ENCODE data around the gene TBCA. TPM values are rescaled to one million over a fixed set of nuclear protein-coding genes. Genes with fewer than 3 reads are reported as not detected.

Gene TBCA
- total and polyA plus RNA-seq, 9 of the 15 experiments (the other 6 are each of a cell fraction or from before 2014, with no cell fraction given), result 164 to 661 (median 334) TPM

DNA sequence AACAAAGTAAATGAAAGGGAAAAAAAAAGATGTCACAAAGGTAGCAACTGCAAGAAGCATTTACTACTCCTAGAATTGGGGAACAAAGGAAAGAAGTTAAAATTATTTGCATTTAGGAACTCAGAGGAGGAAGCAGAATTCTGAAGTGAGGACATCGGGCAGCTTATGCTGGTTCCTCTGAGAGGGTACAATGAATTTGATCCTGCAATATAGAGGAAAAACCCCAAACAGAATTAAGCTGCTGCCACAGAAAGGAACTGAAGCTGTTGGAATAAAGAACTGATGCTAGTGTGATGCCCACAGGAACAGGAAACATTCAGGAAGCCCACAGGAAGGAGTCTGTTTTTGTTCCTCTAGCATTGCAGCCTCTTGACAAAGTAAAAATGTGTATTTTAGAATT is 22.3 kb upstream of the TBCA start:
- H3K4me3 ChIP-seq, result no peak overlapping the region
- intact Hi-C loops (cut with micrococcal nuclease), result no loop called here
- H3K79me2 ChIP-seq (ENCODE audit: control insufficient read depth, insufficient read depth, low read length), result no peaks in the 10 kb centered on the region
- no peak overlapping the region for H3K27ac ChIP-seq (ENCODE audit: extremely low read depth, low read depth, low read length)
- BruUV-seq (replicated peaks), result no TSS peak
- TF ChIP-seq, protein P1, sequence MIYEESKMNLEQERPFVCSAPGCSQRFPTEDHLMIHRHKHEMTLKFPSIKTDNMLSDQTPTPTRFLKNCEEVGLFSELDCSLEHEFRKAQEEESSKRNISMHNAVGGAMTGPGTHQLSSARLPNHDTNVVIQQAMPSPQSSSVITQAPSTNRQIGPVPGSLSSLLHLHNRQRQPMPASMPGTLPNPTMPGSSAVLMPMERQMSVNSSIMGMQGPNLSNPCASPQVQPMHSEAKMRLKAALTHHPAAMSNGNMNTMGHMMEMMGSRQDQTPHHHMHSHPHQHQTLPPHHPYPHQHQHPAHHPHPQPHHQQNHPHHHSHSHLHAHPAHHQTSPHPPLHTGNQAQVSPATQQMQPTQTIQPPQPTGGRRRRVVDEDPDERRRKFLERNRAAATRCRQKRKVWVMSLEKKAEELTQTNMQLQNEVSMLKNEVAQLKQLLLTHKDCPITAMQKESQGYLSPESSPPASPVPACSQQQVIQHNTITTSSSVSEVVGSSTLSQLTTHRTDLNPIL (CRISPR knock-in tag; IDR thresholded peaks at IDR 0.05), result no peak
- no peak for TF ChIP-seq SAFB2 (IDR thresholded peaks at IDR 0.05; ENCODE audit: borderline replicate concordance, low read depth, low read length, severe bottlenecking)
- no peak for TF ChIP-seq FOXK1 (CRISPR knock-in tag; IDR thresholded peaks at IDR 0.05; ENCODE audit: borderline replicate concordance)
- no peak for TF ChIP-seq U2AF2 (optimal IDR thresholded peaks at IDR 0.05; ENCODE audit: low read depth, low read length)
- TF ChIP-seq, protein P2, sequence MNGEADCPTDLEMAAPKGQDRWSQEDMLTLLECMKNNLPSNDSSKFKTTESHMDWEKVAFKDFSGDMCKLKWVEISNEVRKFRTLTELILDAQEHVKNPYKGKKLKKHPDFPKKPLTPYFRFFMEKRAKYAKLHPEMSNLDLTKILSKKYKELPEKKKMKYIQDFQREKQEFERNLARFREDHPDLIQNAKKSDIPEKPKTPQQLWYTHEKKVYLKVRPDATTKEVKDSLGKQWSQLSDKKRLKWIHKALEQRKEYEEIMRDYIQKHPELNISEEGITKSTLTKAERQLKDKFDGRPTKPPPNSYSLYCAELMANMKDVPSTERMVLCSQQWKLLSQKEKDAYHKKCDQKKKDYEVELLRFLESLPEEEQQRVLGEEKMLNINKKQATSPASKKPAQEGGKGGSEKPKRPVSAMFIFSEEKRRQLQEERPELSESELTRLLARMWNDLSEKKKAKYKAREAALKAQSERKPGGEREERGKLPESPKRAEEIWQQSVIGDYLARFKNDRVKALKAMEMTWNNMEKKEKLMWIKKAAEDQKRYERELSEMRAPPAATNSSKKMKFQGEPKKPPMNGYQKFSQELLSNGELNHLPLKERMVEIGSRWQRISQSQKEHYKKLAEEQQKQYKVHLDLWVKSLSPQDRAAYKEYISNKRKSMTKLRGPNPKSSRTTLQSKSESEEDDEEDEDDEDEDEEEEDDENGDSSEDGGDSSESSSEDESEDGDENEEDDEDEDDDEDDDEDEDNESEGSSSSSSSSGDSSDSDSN (IDR thresholded peaks at IDR 0.05; ENCODE audit: borderline replicate concordance in 1 of 2, low read depth in 2 of 2, low read length in 2 of 2), result no peak
- no peak for TF ChIP-seq MIER1 (IDR thresholded peaks at IDR 0.05; ENCODE audit: low read depth)
- no peak for TF ChIP-seq NR3C1 (CRISPR knock-in tag; IDR thresholded peaks at IDR 0.05)
- TF ChIP-seq GATAD2A (IDR thresholded peaks at IDR 0.05), result no peak
- TF ChIP-seq CREM (IDR thresholded peaks at IDR 0.05; ENCODE audit: low read depth), result no peak
- TF ChIP-seq RBBP5 (IDR thresholded peaks at IDR 0.05; ENCODE audit: borderline replicate concordance, insufficient read depth, low read length, poor library complexity, severe bottlenecking), result no peak
- TF ChIP-seq ZNF239 (CRISPR knock-in tag; IDR thresholded peaks at IDR 0.05), result no peak
- no peak for TF ChIP-seq ILF3 (IDR thresholded peaks at IDR 0.05; ENCODE audit: borderline replicate concordance)
- no peak for TF ChIP-seq ERF (CRISPR knock-in tag; IDR thresholded peaks at IDR 0.05)
- TF ChIP-seq, protein P3, sequence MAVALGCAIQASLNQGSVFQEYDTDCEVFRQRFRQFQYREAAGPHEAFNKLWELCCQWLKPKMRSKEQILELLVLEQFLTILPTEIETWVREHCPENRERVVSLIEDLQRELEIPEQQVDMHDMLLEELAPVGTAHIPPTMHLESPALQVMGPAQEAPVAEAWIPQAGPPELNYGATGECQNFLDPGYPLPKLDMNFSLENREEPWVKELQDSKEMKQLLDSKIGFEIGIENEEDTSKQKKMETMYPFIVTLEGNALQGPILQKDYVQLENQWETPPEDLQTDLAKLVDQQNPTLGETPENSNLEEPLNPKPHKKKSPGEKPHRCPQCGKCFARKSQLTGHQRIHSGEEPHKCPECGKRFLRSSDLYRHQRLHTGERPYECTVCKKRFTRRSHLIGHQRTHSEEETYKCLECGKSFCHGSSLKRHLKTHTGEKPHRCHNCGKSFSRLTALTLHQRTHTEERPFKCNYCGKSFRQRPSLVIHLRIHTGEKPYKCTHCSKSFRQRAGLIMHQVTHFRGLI (CRISPR knock-in tag; IDR thresholded peaks at IDR 0.05), result no peak
- no peak for TF ChIP-seq HMG20B (CRISPR knock-in tag; IDR thresholded peaks at IDR 0.05)
- no peak for TF ChIP-seq BRF1 (IDR thresholded peaks at IDR 0.05; ENCODE audit: borderline replicate concordance, extremely low read depth, insufficient read length)
- TF ChIP-seq TAF9B (IDR thresholded peaks at IDR 0.05; ENCODE audit: partially characterized antibody), result no peak
- no peak for TF ChIP-seq ESRRB (CRISPR knock-in tag; IDR thresholded peaks at IDR 0.05; ENCODE audit: borderline replicate concordance)
- TF ChIP-seq EGR1 (conservative IDR thresholded peaks at IDR 0.05), result no peak
- no peak for TF ChIP-seq ZNF165 (CRISPR knock-in tag; IDR thresholded peaks at IDR 0.05; ENCODE audit: borderline replicate concordance)
- H3K9ac ChIP-seq (ENCODE audit: insufficient read depth in 1 of 2, low read depth in 2 of 2, low read length in 2 of 2), result no peak overlapping the region
- ATAC-seq, result no peak
- in situ Hi-C loops (cut with MboI), result no loop called here
- no peaks in the 10 kb centered on the region for H3K9me1 ChIP-seq (ENCODE audit: control insufficient read depth, insufficient read depth, low read length)
- no peaks in the 10 kb centered on the region for H3K9me3 ChIP-seq (replicated peaks; ENCODE audit: control insufficient read depth, insufficient read depth, low read depth, low read length)
- WGBS (ENCODE audit: insufficient coverage, low coverage, missing lambda C conversion rate), result 0% methylated on average over 1 of the region's 1 CpG
- peaks cover 0 to 3% of the 10 kb centered on the region in 2 experiments; a peak in 4 of 5 replicates for H3K27me3 ChIP-seq (ENCODE audit: control insufficient read depth in 2 of 2, insufficient read depth in 2 of 2, low read length in 2 of 2)
- no peak overlapping the region for H3K4me2 ChIP-seq (ENCODE audit: insufficient read depth, low read length)
- no peaks in the 10 kb centered on the region for H3K36me3 ChIP-seq (ENCODE audit: control insufficient read depth, insufficient read depth, low read length)
- no peak for DNase-seq (ENCODE audit: extremely low read depth in 1 of 4, low spot score in 3 of 4)
- H4K20me1 ChIP-seq (replicated peaks; ENCODE audit: control insufficient read depth, insufficient read depth, low read length), result no peaks in the 10 kb centered on the region
- H3K4me1 ChIP-seq (replicated peaks in 1 of 2; ENCODE audit: control insufficient read depth in 2 of 2, insufficient read depth in 2 of 2, low read length in 2 of 2), result no peaks in the 10 kb centered on the region
- no peak for FAIRE-seq
- no peak overlapping the region for H2AFZ ChIP-seq (ENCODE audit: low read depth, low read length)
- CTCF ChIA-PET (ENCODE audit: low intra/inter-chr PET ratio), result no interaction called here
- POLR2A ChIA-PET, result interaction anchor here (1.1 kb wide), 1 partner anchor 19 kb away, joined by 3 read pairs; no protein-coding TSS in a partner anchor
